GM12865 (cell line): ENCODE data around the gene TIMP3.

Source experiments
- DNase-seq: peaks from one replicate; pipeline ENCODE4 v3.0.0; 2010; ENCODE audit warnings: low read depth
- H3K4me3 ChIP-seq: 2 replicates; pipeline ENCODE4 v1.5.1; 2011; ENCODE audit warnings: mild to moderate bottlenecking, low read depth, low read length, control low read depth
- TF ChIP-seq, protein P1 (sequence below): IDR thresholded peaks from 2 replicates; pipeline ENCODE4 v1.5.1; 2011; ENCODE audit warnings: low read length, control low read depth, low read depth, inconsistent platforms; ENCODE audit not compliant: insufficient read depth; ENCODE audit errors: missing control alignments

The TIMP3 gene

GRCh38 chr22:32758866-32759385 lies 42.6 kb upstream of the TIMP3 start:
- H3K4me3 ChIP-seq = no peak overlapping the region
- TF ChIP-seq, protein P1, sequence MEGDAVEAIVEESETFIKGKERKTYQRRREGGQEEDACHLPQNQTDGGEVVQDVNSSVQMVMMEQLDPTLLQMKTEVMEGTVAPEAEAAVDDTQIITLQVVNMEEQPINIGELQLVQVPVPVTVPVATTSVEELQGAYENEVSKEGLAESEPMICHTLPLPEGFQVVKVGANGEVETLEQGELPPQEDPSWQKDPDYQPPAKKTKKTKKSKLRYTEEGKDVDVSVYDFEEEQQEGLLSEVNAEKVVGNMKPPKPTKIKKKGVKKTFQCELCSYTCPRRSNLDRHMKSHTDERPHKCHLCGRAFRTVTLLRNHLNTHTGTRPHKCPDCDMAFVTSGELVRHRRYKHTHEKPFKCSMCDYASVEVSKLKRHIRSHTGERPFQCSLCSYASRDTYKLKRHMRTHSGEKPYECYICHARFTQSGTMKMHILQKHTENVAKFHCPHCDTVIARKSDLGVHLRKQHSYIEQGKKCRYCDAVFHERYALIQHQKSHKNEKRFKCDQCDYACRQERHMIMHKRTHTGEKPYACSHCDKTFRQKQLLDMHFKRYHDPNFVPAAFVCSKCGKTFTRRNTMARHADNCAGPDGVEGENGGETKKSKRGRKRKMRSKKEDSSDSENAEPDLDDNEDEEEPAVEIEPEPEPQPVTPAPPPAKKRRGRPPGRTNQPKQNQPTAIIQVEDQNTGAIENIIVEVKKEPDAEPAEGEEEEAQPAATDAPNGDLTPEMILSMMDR = no peak
- DNase-seq = no peak

DNA sequence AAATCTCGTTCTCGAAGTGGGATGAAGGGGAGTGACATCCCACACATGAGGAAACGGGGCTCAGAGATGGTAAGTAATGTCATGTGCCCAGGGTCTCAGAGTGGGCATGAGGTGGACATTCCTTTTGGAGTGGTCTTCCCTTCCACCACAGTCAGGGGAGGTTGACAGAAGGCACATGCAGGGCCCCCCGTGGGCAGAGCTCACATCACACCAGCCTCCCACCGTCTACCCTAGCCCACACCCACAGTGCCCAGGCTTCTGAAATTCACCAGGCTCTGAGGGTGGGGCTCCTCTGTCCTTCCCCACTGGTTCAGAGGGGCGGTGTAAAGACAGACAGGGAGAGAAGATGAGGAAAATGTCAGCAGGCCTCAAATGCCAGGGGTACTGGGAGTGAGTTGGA lies 41.1 kb upstream of the TIMP3 start:
- TF ChIP-seq, protein P1 = no peak
- no peak overlapping the region for H3K4me3 ChIP-seq
- no peak for DNase-seq

DNA sequence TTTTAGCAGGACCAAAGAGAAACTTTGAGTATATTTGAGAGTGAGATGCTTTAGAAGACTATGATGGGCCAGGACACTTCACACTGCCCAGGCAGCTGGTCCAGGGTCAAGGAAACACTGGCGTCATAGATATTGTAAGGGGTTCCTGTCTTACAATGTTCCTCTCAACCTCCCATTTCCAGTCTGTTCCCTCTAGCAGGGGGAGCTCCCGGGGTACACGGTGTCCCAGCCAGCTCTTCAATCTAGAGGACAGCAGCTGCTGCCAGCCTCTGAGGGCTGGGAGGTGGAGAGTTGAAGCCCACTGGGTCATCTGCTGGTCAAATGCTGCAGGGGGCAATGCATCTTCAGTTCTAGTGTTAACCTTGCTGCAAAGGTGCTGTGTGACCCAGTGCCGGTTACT lies 40.7 kb upstream of the TIMP3 start:
- TF ChIP-seq, protein P1 = no peak
- DNase-seq = no peak
- H3K4me3 ChIP-seq = no peak overlapping the region

GRCh38 chr22:32761251-32761903 lies 40.1 kb upstream of the TIMP3 start:
- TF ChIP-seq, protein P1 = no peak
- DNase-seq = no peak
- H3K4me3 ChIP-seq = no peak overlapping the region

DNA sequence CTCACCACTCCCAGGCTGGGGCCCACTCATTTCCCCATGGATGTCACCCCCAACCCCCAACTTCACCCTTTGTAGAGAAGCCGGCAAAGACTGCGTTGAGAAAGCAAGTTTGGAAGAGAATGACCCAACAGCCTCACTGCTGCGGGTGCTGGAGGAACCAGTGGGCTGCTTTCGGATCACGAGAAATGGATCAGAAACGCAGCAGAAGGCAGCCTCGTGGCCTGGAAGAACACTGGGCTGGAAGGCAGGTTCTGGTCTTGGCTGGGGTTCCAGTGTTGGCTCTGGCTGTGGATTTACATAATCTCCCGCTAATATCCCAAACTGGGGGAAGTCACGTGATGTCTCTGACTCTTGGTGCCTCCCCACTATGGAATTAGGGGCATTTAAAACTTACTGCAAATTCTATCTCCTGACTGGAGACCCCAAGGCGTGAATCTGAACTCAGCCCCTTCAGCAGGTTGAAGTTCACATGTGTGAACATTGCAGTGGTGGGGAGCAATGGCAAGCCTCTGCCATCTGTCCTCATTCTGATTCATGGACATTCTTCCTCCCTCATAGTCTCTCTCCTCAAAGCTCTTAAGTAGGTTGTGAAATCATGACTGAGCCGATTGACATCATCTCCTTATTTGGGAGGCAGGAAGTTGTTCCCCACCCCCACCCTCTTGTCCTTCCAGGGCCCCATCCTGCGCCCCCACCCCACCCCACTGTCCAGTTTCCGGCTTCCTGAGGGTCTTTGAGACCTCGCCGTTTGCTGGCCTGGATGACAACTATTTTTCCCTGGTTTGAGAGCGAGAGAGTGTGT lies 37.0 kb upstream of the TIMP3 start:
- no peak for DNase-seq
- TF ChIP-seq, protein P1 = no peak
- no peak overlapping the region for H3K4me3 ChIP-seq

DNA sequence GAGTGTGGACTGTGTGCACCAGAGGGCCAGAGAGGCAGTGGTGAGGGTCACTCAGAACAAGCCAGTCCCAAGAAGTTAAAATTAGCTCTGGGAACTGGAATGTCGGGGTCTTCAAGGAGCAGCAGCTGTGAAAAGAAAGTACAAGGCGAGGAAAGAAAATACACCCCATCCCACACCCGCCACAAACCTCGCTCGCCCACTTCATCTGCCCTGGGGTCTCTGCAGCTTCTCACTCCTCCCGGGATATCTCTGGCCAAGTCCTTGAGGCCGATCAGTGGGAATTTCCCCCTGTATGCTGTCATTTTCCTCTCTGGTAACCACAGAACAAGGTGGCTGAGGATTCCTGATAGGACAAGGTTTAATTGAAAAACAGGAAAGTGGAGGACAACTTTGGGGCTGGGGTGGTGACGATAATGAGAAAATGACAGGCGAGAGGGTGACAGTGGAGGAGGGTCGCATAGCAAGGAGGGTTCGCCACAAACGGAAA lies 36.3 kb upstream of the TIMP3 start:
- no peak for DNase-seq
- TF ChIP-seq, protein P1 = no peak
- no peak overlapping the region for H3K4me3 ChIP-seq
